Heart left ventricle (tissue), 13 donors: ENCODE measurements around the gene TRPC1.

Experiments used
- POLR2A ChIP-seq, 2 donors: fragments of 450-650 bp; IDR thresholded peaks; one replicate each; pipeline ENCODE4 v1.6.1; 2017; ENCODE audit warnings: antibody characterized with exemption in 2 of 2, mild to moderate bottlenecking in 2 of 2, moderate library complexity in 2 of 2
- TF ChIP-seq, protein P1 (sequence below), 12 donors: fragments of 200-600 bp; sonication (generic) in 4 of 12; IDR thresholded peaks; one replicate each; pipeline versions ENCODE4 v1.5.0 to v1.8.0; 2018 to 2022; ENCODE audit warnings: antibody characterized with exemption in 12 of 12, mild to moderate bottlenecking in 5 of 12
- donor health status: ischemic (EF 13 %, LVEDD 7.1; RV severe dilation, severe dysfunction).
- donor health status: DM: no; HTN: yes; CAD: no.
- donor health status: DM: no; HTN: no; CAD: no.
- donor health status: ischemic (EF 25% LVEDD 6.9; RV normal size, moderate dysfunction).
- donor health status: ischemic (EF 25% LVEDD 5.7; RV mildly dilated, moderate dysfunction).
- donor health status: ischemic (EF 35%, LVEDD 5.7; RV mildly dilated, moderate dysfunction).
- donor health status: nonischemic (EF 11% LVEDD 7.7; RV severe dilation, severe dysfunction).
- donor health status: DM: yes; HTN: yes; CAD: no.
- donor health status: PGD.
- donor health status: ischemic (EF 29% LVEDD 5.4; RV normal size, mild dysfunction).
- donor health status: nonischemic (EF 23%, LVEDD 6.1; RV moderate dilation, normal function).

DNA sequence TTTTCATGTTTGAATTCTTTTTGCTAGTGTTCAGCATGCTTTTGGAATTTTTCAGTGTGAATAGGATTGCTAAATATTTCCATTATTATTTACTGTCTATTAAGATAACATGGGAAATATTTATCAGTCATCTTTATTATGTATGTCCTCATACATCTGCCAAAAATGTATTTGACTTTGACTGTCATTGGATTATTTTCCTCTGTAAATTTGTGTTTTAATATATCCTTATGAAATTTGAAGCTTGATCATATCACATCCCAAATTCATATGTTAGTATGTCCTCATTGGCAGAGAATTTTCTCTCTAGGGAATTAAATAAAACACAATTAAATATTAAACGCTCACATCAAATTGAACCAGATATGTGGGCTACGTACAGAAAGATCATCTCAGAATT is 32.3 kb upstream of the TRPC1 start:
- TF ChIP-seq, protein P1, sequence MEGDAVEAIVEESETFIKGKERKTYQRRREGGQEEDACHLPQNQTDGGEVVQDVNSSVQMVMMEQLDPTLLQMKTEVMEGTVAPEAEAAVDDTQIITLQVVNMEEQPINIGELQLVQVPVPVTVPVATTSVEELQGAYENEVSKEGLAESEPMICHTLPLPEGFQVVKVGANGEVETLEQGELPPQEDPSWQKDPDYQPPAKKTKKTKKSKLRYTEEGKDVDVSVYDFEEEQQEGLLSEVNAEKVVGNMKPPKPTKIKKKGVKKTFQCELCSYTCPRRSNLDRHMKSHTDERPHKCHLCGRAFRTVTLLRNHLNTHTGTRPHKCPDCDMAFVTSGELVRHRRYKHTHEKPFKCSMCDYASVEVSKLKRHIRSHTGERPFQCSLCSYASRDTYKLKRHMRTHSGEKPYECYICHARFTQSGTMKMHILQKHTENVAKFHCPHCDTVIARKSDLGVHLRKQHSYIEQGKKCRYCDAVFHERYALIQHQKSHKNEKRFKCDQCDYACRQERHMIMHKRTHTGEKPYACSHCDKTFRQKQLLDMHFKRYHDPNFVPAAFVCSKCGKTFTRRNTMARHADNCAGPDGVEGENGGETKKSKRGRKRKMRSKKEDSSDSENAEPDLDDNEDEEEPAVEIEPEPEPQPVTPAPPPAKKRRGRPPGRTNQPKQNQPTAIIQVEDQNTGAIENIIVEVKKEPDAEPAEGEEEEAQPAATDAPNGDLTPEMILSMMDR (IDR thresholded peaks at IDR 0.05): no peak
- no peak for TF ChIP-seq POLR2A (IDR thresholded peaks at IDR 0.05)
